ENCODE measurements around the gene TGFBR3.

DNA sequence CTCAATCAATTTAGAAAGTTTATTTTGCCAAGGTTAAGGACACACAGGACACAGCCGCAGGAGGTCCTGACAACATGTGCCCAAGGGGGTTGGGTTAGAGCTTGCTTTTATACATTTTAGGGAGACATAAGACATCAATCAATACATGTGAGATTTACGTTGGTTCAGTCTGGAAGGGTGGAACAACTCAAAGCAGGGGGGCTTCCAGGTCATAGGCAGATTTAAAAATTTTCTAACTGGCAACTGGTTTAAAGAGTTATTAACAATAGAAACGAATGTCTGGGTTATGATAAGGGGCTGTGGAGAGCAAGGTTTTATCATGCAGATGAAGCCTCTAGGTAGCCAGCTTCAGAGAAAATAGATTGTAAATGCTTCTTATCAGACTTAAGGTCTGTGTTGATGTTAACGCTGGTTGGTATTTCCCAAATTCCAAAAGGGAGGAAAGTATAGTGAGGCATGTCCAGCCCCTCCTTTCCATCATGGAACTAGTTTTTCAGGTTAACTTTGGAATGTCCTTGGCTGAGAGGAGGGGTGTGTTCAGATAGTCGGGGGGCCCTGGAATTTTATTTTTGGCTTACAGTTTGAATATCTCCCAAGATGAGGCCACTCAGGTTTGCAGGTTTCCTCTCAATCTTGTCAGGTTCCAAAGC, 31.0 kb upstream of the TGFBR3 start:
- TF ChIP-seq, protein P1, sequence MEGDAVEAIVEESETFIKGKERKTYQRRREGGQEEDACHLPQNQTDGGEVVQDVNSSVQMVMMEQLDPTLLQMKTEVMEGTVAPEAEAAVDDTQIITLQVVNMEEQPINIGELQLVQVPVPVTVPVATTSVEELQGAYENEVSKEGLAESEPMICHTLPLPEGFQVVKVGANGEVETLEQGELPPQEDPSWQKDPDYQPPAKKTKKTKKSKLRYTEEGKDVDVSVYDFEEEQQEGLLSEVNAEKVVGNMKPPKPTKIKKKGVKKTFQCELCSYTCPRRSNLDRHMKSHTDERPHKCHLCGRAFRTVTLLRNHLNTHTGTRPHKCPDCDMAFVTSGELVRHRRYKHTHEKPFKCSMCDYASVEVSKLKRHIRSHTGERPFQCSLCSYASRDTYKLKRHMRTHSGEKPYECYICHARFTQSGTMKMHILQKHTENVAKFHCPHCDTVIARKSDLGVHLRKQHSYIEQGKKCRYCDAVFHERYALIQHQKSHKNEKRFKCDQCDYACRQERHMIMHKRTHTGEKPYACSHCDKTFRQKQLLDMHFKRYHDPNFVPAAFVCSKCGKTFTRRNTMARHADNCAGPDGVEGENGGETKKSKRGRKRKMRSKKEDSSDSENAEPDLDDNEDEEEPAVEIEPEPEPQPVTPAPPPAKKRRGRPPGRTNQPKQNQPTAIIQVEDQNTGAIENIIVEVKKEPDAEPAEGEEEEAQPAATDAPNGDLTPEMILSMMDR (IDR thresholded peaks at IDR 0.05), result no peak
- TF ChIP-seq POLR2A (IDR thresholded peaks at IDR 0.05), result no peak
- no peak for TF ChIP-seq EP300 (IDR thresholded peaks at IDR 0.05)
